ENCODE measurements around the gene E2F3. TPM values are rescaled to one million over a fixed set of nuclear protein-coding genes. Genes with fewer than 3 reads are reported as not detected.
"Not testable (repeated sequence)": the region's sequence is repeated elsewhere in the genome, so short reads cannot be mapped to it uniquely, and the experiment has no call there.

Gene E2F3
- total RNA-seq, 2 donors from 2014 or later, result 6.7 to 8.8 TPM

DNA sequence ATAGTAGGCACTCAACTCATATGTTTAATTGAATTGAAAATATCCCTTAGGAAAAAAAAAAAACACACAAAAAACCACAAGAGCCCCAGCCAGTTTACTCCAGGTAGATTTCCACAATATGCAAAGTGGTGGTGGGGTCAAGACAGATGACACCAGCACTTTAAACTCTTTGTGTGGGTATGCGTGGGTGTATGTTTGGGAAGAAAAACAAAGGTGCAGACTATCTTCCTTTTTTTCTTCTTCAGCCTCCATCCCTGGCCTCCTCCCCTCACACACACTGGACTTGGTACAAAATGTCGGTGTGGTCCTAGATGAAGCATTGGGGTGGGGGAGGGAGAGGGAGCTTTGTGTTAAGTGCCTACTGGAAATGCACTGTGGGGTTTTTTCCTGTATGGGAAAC, 90.4 kb downstream of the E2F3 start:
- H3K4me3 Mint-ChIP-seq, result no peak overlapping the region
- DNase-seq (no peak), ATAC-seq (no peak)
- no peaks in the 10 kb centered on the region for H3K27me3 Mint-ChIP-seq
- peaks cover 5% of the 10 kb centered on the region for H3K36me3 Mint-ChIP-seq (ENCODE audit: low read depth)
- no peaks in the 10 kb centered on the region for H3K4me1 Mint-ChIP-seq
- no peaks in the 10 kb centered on the region for H3K9me3 ChIP-seq (ENCODE audit: control insufficient read depth, low read length, poor library complexity, severe bottlenecking)
- no peak overlapping the region for H3K27ac Mint-ChIP-seq

GRCh38 chr6:20497216-20498040, 95.7 kb downstream of the E2F3 start:
- H3K36me3 Mint-ChIP-seq (ENCODE audit: low read depth), result no peaks in the 10 kb centered on the region
- no peaks in the 10 kb centered on the region for H3K9me3 ChIP-seq (ENCODE audit: control insufficient read depth, low read length, poor library complexity, severe bottlenecking)
- ATAC-seq, result no peak
- H3K27ac Mint-ChIP-seq, result no peak overlapping the region
- H3K4me3 Mint-ChIP-seq, result no peak overlapping the region
- no peaks in the 10 kb centered on the region for H3K27me3 Mint-ChIP-seq
- no peaks in the 10 kb centered on the region for H3K4me1 Mint-ChIP-seq
- DNase-seq, result no peak

GRCh38 chr6:20498041-20498385, 96.3 kb downstream of the E2F3 start:
- no peak overlapping the region for H3K27ac Mint-ChIP-seq
- no peak for DNase-seq
- H3K9me3 ChIP-seq (ENCODE audit: control insufficient read depth, low read length, poor library complexity, severe bottlenecking), result no peaks in the 10 kb centered on the region
- H3K27me3 Mint-ChIP-seq, result no peaks in the 10 kb centered on the region
- no peaks in the 10 kb centered on the region for H3K36me3 Mint-ChIP-seq (ENCODE audit: low read depth)
- ATAC-seq, result no peak
- H3K4me3 Mint-ChIP-seq, result no peak overlapping the region
- H3K4me1 Mint-ChIP-seq, result no peaks in the 10 kb centered on the region

- Mint-ChIP-seq H3K4me3 (no peak overlapping the region), H3K4me1 (peaks cover 3% of the 10 kb centered on the region), H3K27me3 (peaks cover 16% of the 10 kb centered on the region), H3K27ac (no peak overlapping the region), H3K36me3 (ENCODE audit: low read depth) (peaks cover 3% of the 10 kb centered on the region)
- no peaks in the 10 kb centered on the region for H3K9me3 ChIP-seq (ENCODE audit: control insufficient read depth, low read length, poor library complexity, severe bottlenecking)
- ATAC-seq (no peak), DNase-seq (no peak)
These were observed 107.5 kb downstream of the E2F3 start for GRCh38 chr6:20509212-20509611.

DNA sequence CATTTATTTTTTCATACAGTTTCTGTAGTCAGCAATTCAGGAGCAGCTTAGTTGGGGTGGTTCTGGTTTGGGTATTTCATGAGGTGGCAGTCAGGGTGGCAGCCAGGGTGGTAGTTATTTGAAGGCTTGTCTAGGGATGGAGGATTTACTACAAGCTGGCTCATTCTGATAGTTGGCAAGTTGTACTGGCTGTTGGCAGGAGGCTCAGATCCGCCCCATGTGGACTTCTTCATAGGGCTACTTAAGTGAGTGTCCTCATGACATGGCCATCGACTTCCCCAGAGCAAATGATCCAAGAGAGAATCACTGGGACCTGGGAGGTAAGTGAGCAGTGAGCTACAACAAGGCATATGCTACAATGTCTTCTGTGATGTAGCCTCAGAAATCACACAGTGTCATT, 110.2 kb downstream of the E2F3 start:
- no peak for ATAC-seq
- DNase-seq, result no peak
- Mint-ChIP-seq H3K4me1 (peaks cover 3% of the 10 kb centered on the region), H3K4me3 (no peak overlapping the region), H3K36me3 (ENCODE audit: low read depth) (peaks cover 3% of the 10 kb centered on the region), H3K27ac (no peak overlapping the region), H3K27me3 (peaks cover 25% of the 10 kb centered on the region)
- no peaks in the 10 kb centered on the region for H3K9me3 ChIP-seq (ENCODE audit: control insufficient read depth, low read length, poor library complexity, severe bottlenecking)

GRCh38 chr6:20525208-20525607, 123.5 kb downstream of the E2F3 start:
- not testable (repeated sequence) for H3K36me3 Mint-ChIP-seq (ENCODE audit: low read depth); H3K4me1 Mint-ChIP-seq; H3K9me3 ChIP-seq (ENCODE audit: control insufficient read depth, low read length, poor library complexity, severe bottlenecking); H3K4me3 Mint-ChIP-seq; DNase-seq; ATAC-seq; H3K27ac Mint-ChIP-seq
- peaks cover 30% of the 10 kb centered on the region for H3K27me3 Mint-ChIP-seq

GRCh38 chr6:20529086-20529448, 127.4 kb downstream of the E2F3 start:
- Mint-ChIP-seq H3K27me3 (peaks cover 12% of the 10 kb centered on the region), H3K4me3 (peak overlapping the region; percentile 15)
- not testable (repeated sequence) for H3K36me3 Mint-ChIP-seq (ENCODE audit: low read depth); H3K27ac Mint-ChIP-seq; H3K4me1 Mint-ChIP-seq; H3K9me3 ChIP-seq (ENCODE audit: control insufficient read depth, low read length, poor library complexity, severe bottlenecking); DNase-seq
- ATAC-seq, result peak; percentile 86

DNA sequence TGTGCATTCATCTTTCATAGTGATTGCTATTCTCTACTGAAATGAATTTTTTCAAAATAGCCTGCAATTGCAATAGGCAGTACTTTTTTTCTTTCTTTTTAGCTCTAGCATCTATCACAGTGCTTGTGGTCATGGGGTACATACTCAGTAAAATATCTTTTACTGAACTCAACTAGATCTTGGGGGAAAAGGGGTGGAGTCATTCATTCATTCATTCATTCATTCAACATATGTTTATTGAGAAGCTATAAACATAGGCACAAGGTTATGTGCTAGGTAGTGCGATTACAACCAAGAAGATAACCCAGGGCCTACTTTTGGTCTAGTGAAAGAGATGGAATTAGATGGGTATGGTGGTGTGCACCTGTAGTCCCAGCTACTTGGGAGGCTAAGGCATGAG, 131.2 kb downstream of the E2F3 start:
- Mint-ChIP-seq H3K4me3 (no peak overlapping the region), H3K36me3 (ENCODE audit: low read depth) (no peaks in the 10 kb centered on the region), H3K27me3 (peaks cover 6% of the 10 kb centered on the region), H3K27ac (no peak overlapping the region), H3K4me1 (peaks cover 25% of the 10 kb centered on the region)
- DNase-seq (no peak), ATAC-seq (no peak)
- H3K9me3 ChIP-seq (ENCODE audit: control insufficient read depth, low read length, poor library complexity, severe bottlenecking), result no peaks in the 10 kb centered on the region

GRCh38 chr6:20533746-20534294, 132.1 kb downstream of the E2F3 start:
- no peaks in the 10 kb centered on the region for H3K9me3 ChIP-seq (ENCODE audit: control insufficient read depth, low read length, poor library complexity, severe bottlenecking)
- peak overlapping the region; percentile 95 for H3K4me3 Mint-ChIP-seq
- H3K27ac Mint-ChIP-seq, result peak overlapping the region; percentile 96
- DNase-seq, result no peak
- H3K36me3 Mint-ChIP-seq (ENCODE audit: low read depth), result peaks cover under 1% of the 10 kb centered on the region
- H3K27me3 Mint-ChIP-seq, result peaks cover 6% of the 10 kb centered on the region
- no peak for ATAC-seq
- peaks cover 29% of the 10 kb centered on the region for H3K4me1 Mint-ChIP-seq

DNA sequence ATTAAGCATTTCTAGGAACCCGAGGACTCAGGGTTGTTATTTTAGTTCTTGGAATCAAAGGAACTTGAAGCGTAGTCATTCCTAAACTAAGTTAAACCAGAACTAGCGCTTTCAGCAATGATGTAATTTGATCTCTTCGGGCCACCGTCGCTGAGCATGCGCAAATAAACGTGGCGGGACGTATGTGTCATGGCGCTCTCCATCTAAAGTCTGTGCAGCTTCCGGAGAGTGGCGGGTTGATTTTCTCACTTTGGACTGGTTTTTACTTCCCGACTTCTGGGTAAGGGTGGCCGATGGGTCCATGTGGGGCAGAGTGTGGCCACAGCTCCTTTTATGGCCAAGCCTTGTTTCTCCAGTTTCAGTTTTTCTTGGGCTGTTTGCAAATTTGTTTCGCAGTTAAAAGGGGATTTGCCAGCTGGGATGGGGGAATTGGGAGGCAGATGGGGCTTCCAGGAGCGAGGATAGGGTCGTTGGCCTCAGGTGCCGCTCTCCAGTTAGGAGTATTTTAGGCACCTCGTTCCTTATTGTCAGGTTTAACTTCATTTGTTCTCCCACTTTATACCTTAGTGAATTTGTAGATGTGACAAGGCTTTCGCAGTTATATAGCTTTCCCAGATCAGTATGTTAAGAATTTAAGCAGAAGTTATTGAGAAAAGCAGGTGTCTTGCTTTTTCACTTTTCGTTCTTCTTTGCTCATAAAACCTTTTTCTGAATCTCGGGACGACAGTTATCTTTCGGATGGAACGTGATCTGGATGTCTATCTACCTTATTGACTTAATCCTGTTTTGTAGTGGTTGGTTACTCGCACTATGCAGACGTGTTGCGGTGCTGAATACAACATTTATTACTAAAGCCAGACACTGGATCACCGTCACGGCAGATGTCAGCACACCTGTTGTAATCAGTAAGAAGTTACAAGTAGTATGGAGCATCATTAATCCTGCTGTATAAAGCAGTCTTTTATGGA, 132.9 kb downstream of the E2F3 start, which contains the start of gene CDKAL1:
TSS of gene CDKAL1 (plus strand) at position 163 of the 968 bp plus-strand sequence. CDS start 11,894 bp downstream, outside the sequence.
- peak; percentile 69 to 80 (median 79) for DNase-seq
- ATAC-seq, result peak; percentile 92
- no peaks in the 10 kb centered on the region for H3K9me3 ChIP-seq (ENCODE audit: control insufficient read depth, low read length, poor library complexity, severe bottlenecking)
- H3K4me1 Mint-ChIP-seq, result peaks cover 32% of the 10 kb centered on the region
- peak within 1 kb of the TSS; percentile 95 for H3K4me3 Mint-ChIP-seq
- peaks cover 3% of the 10 kb centered on the region for H3K36me3 Mint-ChIP-seq (ENCODE audit: low read depth)
- H3K27ac Mint-ChIP-seq, result peak within 1 kb of the TSS; percentile 96
- peaks cover 6% of the 10 kb centered on the region for H3K27me3 Mint-ChIP-seq

DNA sequence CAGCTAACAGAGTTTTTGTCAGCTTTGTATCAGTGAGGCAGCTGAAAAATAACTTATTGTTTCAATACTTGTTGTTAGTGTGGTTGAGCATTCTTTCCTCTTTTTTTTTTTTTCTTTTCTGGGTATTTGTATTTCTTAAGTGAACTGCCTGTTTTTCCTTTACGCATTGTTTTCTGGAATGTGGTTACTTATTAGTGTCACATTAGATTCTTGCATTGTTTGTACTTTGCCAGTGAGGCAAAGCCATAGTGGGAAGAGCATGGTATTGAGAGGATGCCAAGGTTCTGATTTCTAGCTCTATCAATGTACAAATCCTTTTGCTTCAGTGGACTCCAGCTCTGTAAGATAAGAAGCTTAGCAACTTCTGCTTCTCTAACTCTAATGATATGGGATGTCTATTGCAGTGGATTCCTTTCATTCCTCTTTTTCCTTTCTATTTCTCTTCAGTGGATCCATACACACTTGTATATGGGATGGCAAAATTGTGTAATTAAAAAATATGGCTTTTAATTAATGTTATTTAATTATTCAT, 136.5 kb downstream of the E2F3 start:
- Mint-ChIP-seq H3K27ac (no peak overlapping the region), H3K27me3 (no peaks in the 10 kb centered on the region), H3K4me3 (peak overlapping the region; percentile 25), H3K36me3 (ENCODE audit: low read depth) (peaks cover 6% of the 10 kb centered on the region), H3K4me1 (peaks cover 43% of the 10 kb centered on the region)
- DNase-seq (no peak), ATAC-seq (no peak)
- no peaks in the 10 kb centered on the region for H3K9me3 ChIP-seq (ENCODE audit: control insufficient read depth, low read length, poor library complexity, severe bottlenecking)

- DNase-seq (no peak), ATAC-seq (no peak)
- Mint-ChIP-seq H3K27me3 (no peaks in the 10 kb centered on the region), H3K4me1 (peaks cover 45% of the 10 kb centered on the region), H3K27ac (no peak overlapping the region), H3K36me3 (ENCODE audit: low read depth) (peaks cover 6% of the 10 kb centered on the region), H3K4me3 (no peak overlapping the region)
- H3K9me3 ChIP-seq (ENCODE audit: control insufficient read depth, low read length, poor library complexity, severe bottlenecking), result no peaks in the 10 kb centered on the region
These were observed 137.2 kb downstream of the E2F3 start for GRCh38 chr6:20538907-20539306.

DNA sequence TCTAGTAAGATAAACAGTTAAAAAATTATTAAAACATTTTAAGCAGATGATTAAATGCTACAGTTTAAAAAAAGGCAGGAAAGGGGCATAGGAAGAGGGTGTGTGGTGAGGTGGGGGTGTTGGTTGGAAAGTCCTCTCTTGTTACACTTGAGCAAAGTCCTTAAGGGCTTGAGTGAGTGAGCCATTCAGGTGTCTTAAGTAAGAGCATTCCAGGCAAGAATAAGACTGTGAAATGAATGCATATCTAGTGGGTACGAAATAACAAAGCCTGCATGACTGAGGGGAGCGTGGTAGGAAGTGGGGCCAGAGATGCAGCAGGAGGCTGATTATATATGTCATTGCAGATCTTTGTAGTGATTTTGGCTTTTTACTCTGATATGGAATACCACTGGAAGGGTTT, 137.7 kb downstream of the E2F3 start:
- Mint-ChIP-seq H3K27ac (no peak overlapping the region), H3K4me3 (no peak overlapping the region), H3K4me1 (peaks cover 42% of the 10 kb centered on the region), H3K27me3 (no peaks in the 10 kb centered on the region), H3K36me3 (ENCODE audit: low read depth) (peaks cover 6% of the 10 kb centered on the region)
- DNase-seq (no peak), ATAC-seq (no peak)
- no peaks in the 10 kb centered on the region for H3K9me3 ChIP-seq (ENCODE audit: control insufficient read depth, low read length, poor library complexity, severe bottlenecking)
